Naive thymus-derived CD4-positive, alpha-beta T cell (primary cell): ENCODE measurements around the gene ABTB1. TPM values are rescaled to one million over a fixed set of nuclear protein-coding genes. Genes with fewer than 3 reads are reported as not detected.

Experiments
- ATAC-seq: fragments of 150-1000 bp; cut with Tn5 transposase; 2 replicates; pipeline ENCODE4 v1.10.0; 2021; ENCODE audit warnings: mild to moderate bottlenecking, moderate library complexity
- CTCF ChIA-PET: fragments of 350-600 bp; sonication (Branson Sonifier 250); formaldehyde crosslinking; loops from one replicate; lab custom pipeline; 2021; ENCODE audit warnings: antibody characterized with exemption; lab: Charles Lee
- POLR2A ChIA-PET: fragments of 350-600 bp; sonication (Branson Sonifier 250); formaldehyde crosslinking; loops from one replicate; lab custom pipeline; 2021; ENCODE audit warnings: antibody characterized with exemption, inconsistent platforms; lab: Charles Lee
- DNase-seq, 9 donors: peaks; one replicate each; pipeline versions ENCODE4 v3.0.0 to v3.0.0-alpha.2; 2020 to 2022; ENCODE audit warnings: mixed read lengths in 1 of 9
- H3K27ac ChIP-seq: one replicate; pipeline ENCODE4 v1.7.0; 2013; ENCODE audit warnings: mild to moderate bottlenecking, low read depth, low read length, moderate library complexity
- H3K27me3 ChIP-seq, 2 donors: one replicate each; pipeline ENCODE4 v1.7.0; 2013; ENCODE audit warnings: low read length in 2 of 2, mild to moderate bottlenecking in 2 of 2, moderate library complexity in 2 of 2; ENCODE audit not compliant: control insufficient read depth in 2 of 2, insufficient read depth in 2 of 2
- H3K36me3 ChIP-seq, 3 experiments: 1 replicate in 2 of 3; 2 replicates in 1 of 3; pipeline ENCODE4 v1.7.0; 2013; ENCODE audit warnings: low read length in 3 of 3, mild to moderate bottlenecking in 3 of 3, moderate library complexity in 1 of 3; ENCODE audit not compliant: insufficient read depth in 3 of 3, control insufficient read depth in 2 of 3
- H3K4me1 ChIP-seq, 2 donors: one replicate each; pipeline ENCODE4 v1.7.0; 2013; ENCODE audit warnings: low read length in 2 of 2, mild to moderate bottlenecking in 2 of 2, moderate library complexity in 1 of 2; ENCODE audit not compliant: control insufficient read depth in 2 of 2, insufficient read depth in 2 of 2
- H3K4me3 ChIP-seq: 2 replicates; pipeline ENCODE4 v1.7.0; 2013; ENCODE audit warnings: mild to moderate bottlenecking, low read length
- H3K9me3 ChIP-seq, 3 experiments: 1 replicate in 2 of 3; 2 replicates in 1 of 3; pipeline ENCODE4 v1.7.0; 2013; ENCODE audit warnings: low read length in 3 of 3; ENCODE audit not compliant: control insufficient read depth in 2 of 3
- H3K27ac Mint-ChIP-seq, 9 donors: one replicate each; pipeline ENCODE4 v1.8.0; 2020 to 2022; ENCODE audit warnings: mixed read lengths in 9 of 9, mild to moderate bottlenecking in 8 of 9, moderate library complexity in 5 of 9, inconsistent platforms in 2 of 9
- H3K27me3 Mint-ChIP-seq, 5 donors: one replicate each; pipeline ENCODE4 v1.8.0; 2021 to 2022; ENCODE audit warnings: mixed read lengths in 5 of 5, mild to moderate bottlenecking in 1 of 5
- H3K36me3 Mint-ChIP-seq, 5 donors: one replicate each; pipeline ENCODE4 v1.8.0; 2020 to 2022; ENCODE audit warnings: mixed read lengths in 5 of 5, mild to moderate bottlenecking in 3 of 5, inconsistent platforms in 1 of 5
- H3K4me1 Mint-ChIP-seq, 7 donors: one replicate each; pipeline ENCODE4 v1.8.0; 2020 to 2022; ENCODE audit warnings: mixed read lengths in 7 of 7, mild to moderate bottlenecking in 3 of 7, inconsistent platforms in 1 of 7
- H3K4me3 Mint-ChIP-seq, 10 donors: one replicate each; pipeline ENCODE4 v1.8.0; 2020 to 2022; ENCODE audit warnings: mild to moderate bottlenecking in 10 of 10, mixed read lengths in 10 of 10, moderate library complexity in 6 of 10, inconsistent platforms in 2 of 10
- H3K9me3 Mint-ChIP-seq, 11 donors: one replicate each; pipeline ENCODE4 v1.8.0; 2020 to 2022; ENCODE audit warnings: mixed read lengths in 11 of 11, mild to moderate bottlenecking in 4 of 11, inconsistent platforms in 1 of 11, moderate library complexity in 1 of 11
- intact Hi-C, 2 donors: fragments of 100-400 bp; cut with micrococcal nuclease; formaldehyde crosslinking; loops; one replicate each; pipeline ENCODE4 v1.15.1; 2023
- polyA plus RNA-seq, 2 donors: library from polyadenylated mRNA; unstranded; fragments of 300-500 nt; fragmentation: Illumina TruSeq; gene quantifications; one replicate each; pipeline ENCODE4 v1.2.3, GENCODE V29; 2021
- total RNA-seq, 6 experiments: library from RNA in 5 of 6; stranded (reverse) in 5 of 6; gene quantifications; 1 replicate in 5 of 6; 2 replicates in 1 of 6; pipeline ENCODE4 v1.2.3 and lab custom pipeline; 2021 to 2026

ABTB1 gene
- total and polyA plus RNA-seq, 7 experiments from 2014 or later: 26.7 to 182 (median 115) TPM

DNA sequence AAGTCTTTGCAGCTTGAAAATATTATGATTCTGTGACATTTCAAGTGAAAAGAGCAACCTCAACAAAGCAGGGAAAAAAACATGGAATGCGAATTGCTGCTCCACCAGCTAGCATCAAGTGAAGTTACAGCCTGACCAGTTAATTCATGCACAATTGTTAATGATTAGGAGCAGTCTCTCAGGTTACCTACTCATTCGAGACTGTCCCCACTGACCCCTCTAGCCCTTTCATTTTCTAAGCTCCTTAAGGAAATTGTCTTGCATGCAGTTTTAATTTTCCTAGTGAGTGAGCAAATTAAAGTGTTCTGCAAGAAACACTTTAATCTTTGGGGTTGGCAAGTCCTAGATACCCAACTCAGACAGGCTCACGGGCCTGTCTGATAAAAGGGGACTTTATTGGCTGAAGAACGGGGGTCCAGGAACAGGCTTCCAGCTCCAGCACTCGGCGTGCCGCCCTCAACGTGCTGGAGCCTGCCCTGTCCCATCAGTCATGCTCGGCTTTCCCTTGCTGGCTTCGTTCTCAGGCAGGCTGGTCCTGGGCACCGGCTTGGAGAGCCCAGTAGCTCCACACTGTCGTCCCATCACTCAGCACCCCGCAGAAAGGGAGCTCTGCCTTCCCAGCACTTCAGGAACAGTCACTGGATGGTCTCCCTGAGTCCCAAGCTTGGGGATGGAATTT is 25.4 kb upstream of the ABTB1 start:
- Histone ChIP-seq H3K4me3 (no peak overlapping the region), H3K27me3 (no peaks in the 10 kb centered on the region), H3K27ac (no peak overlapping the region), H3K9me3 (no peaks in the 10 kb centered on the region), H3K36me3 (no peaks in the 10 kb centered on the region), H3K4me1 (no peaks in the 10 kb centered on the region)
- DNase-seq: no peak
- no peak overlapping the region for H3K4me3 Mint-ChIP-seq
- peaks cover 0 to 17% (median 0%) of the 10 kb centered on the region in 5 donors for H3K36me3 Mint-ChIP-seq
- peaks cover 0 to 3% (median 0%) of the 10 kb centered on the region in 5 donors for H3K27me3 Mint-ChIP-seq
- ATAC-seq: no peak
- H3K27ac Mint-ChIP-seq: no peak overlapping the region
- ChIA-PET POLR2A (no interaction called here), CTCF (no interaction called here)
- no peaks in the 10 kb centered on the region for H3K4me1 Mint-ChIP-seq
- intact Hi-C loops: no loop called here
- H3K9me3 Mint-ChIP-seq: no peaks in the 10 kb centered on the region

GRCh38 chr3:127647845-127648204 is 24.9 kb upstream of the ABTB1 start:
- H3K4me1 ChIP-seq: no peaks in the 10 kb centered on the region
- peaks cover 0 to 17% (median 0%) of the 10 kb centered on the region in 5 donors for H3K36me3 Mint-ChIP-seq
- H3K27me3 ChIP-seq: no peaks in the 10 kb centered on the region
- no peak overlapping the region for H3K27ac Mint-ChIP-seq
- H3K4me3 ChIP-seq: no peak overlapping the region
- H3K4me3 Mint-ChIP-seq: no peak overlapping the region
- no peaks in the 10 kb centered on the region for H3K9me3 ChIP-seq
- no peaks in the 10 kb centered on the region for H3K4me1 Mint-ChIP-seq
- H3K36me3 ChIP-seq: no peaks in the 10 kb centered on the region
- no peak for ATAC-seq
- no peaks in the 10 kb centered on the region for H3K9me3 Mint-ChIP-seq
- peaks cover 0 to 3% (median 0%) of the 10 kb centered on the region in 5 donors for H3K27me3 Mint-ChIP-seq
- intact Hi-C loops: no loop called here
- DNase-seq: no peak
- ChIA-PET POLR2A (no interaction called here), CTCF (interaction anchor here (0.8 kb wide), 1 partner anchor 48 kb away, joined by 8 read pairs; no protein-coding TSS in a partner anchor)
- no peak overlapping the region for H3K27ac ChIP-seq

GRCh38 chr3:127650236-127650635 is 22.5 kb upstream of the ABTB1 start:
- Histone ChIP-seq H3K9me3 (no peaks in the 10 kb centered on the region), H3K4me3 (no peak overlapping the region), H3K4me1 (no peaks in the 10 kb centered on the region), H3K27ac (no peak overlapping the region), H3K27me3 (no peaks in the 10 kb centered on the region), H3K36me3 (no peaks in the 10 kb centered on the region)
- Mint-ChIP-seq H3K4me1 (peaks cover 0 to 2% (median 0%) of the 10 kb centered on the region in 7 donors), H3K27me3 (no peaks in the 10 kb centered on the region), H3K36me3 (peaks cover 0 to 7% (median 0%) of the 10 kb centered on the region in 5 donors), H3K27ac (no peak overlapping the region), H3K4me3 (no peak overlapping the region), H3K9me3 (no peaks in the 10 kb centered on the region)
- DNase-seq (no peak), ATAC-seq (no peak)
- intact Hi-C loops: loop anchor here in 1 of 2 donors (5.0 kb wide), 1 partner anchor 182 kb away; no protein-coding TSS in a partner anchor
- ChIA-PET POLR2A (interaction anchor here (0.7 to 1.0 kb wide), 2 partner anchors 10 to 22 kb away, joined by 3 read pairs; no protein-coding TSS in a partner anchor), CTCF (no interaction called here)

DNA sequence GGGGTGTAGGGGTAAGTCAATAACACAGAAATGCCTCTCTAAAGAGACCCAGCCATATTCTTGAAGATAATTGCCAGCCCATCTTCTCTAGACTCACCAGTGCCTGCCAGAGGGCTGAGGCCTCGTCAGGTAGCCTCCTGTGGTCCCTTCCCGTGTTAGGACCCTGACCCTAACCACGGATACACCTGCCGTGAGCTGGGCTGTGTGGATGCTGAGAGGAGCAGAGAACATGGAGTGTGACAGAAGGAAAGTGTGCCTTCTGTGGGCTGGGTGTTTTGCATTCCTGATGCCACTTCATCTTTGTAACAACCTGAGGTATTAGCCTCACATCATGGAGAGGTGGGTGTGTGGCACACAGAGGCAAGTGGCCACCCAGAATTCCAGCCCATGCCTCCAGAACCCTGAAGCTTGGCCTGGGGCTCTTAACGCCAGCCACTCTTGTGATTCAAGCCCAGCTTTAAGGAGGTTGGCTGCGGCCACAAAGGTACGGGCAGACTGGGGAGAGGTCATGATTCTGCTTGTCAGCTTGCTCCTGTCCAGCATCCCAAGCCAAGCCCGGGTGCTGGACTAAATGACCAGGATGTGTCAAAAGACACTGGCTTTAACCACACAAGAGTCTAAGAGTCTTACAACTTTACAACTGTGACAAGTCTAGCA is 21.1 kb upstream of the ABTB1 start:
- Mint-ChIP-seq H3K36me3 (peaks cover 0 to 7% (median 0%) of the 10 kb centered on the region in 5 donors), H3K27me3 (peaks cover 0 to 2% (median 0%) of the 10 kb centered on the region in 5 donors)
- no peak for ATAC-seq

GRCh38 chr3:127652246-127652995 is 20.3 kb upstream of the ABTB1 start:
- Histone ChIP-seq H3K27ac (no peak overlapping the region), H3K27me3 (no peaks in the 10 kb centered on the region), H3K9me3 (no peaks in the 10 kb centered on the region), H3K4me1 (no peaks in the 10 kb centered on the region), H3K36me3 (no peaks in the 10 kb centered on the region), H3K4me3 (no peak overlapping the region)
- Mint-ChIP-seq H3K4me3 (no peak overlapping the region), H3K27ac (peak overlapping the region in 1 of 9 donors; percentile 3), H3K27me3 (peaks cover 0 to 4% (median 0%) of the 10 kb centered on the region in 5 donors), H3K9me3 (no peaks in the 10 kb centered on the region), H3K36me3 (peaks cover 0 to 7% (median 0%) of the 10 kb centered on the region in 5 donors), H3K4me1 (peaks cover 0 to 2% (median 0%) of the 10 kb centered on the region in 7 donors)
- intact Hi-C loops: loop anchor here (1.0 to 5.0 kb wide), 4 partner anchors 42 to 319 kb away; no protein-coding TSS in a partner anchor
- ATAC-seq: peak; percentile 83
- ChIA-PET POLR2A (no interaction called here), CTCF (interaction anchor here (0.6 to 3.1 kb wide), 2 partner anchors 27 to 43 kb away, joined by 3 to 21 read pairs; no protein-coding TSS in a partner anchor)
- DNase-seq: peak in 3 of 9 donors; percentile 16 to 44 (median 35)

More for the DNA sequence above, 21.1 kb upstream of the ABTB1 start:
- Mint-ChIP-seq H3K4me3 (no peak overlapping the region), H3K9me3 (no peaks in the 10 kb centered on the region), H3K4me1 (peaks cover 0 to 2% (median 0%) of the 10 kb centered on the region in 7 donors), H3K27ac (no peak overlapping the region)
- no peak for DNase-seq
- Histone ChIP-seq H3K27me3 (no peaks in the 10 kb centered on the region), H3K27ac (no peak overlapping the region), H3K4me3 (no peak overlapping the region), H3K36me3 (no peaks in the 10 kb centered on the region), H3K9me3 (no peaks in the 10 kb centered on the region), H3K4me1 (no peaks in the 10 kb centered on the region)
- intact Hi-C loops: loop anchor here (1.0 to 5.0 kb wide), 4 partner anchors 43 to 320 kb away; no protein-coding TSS in a partner anchor
- CTCF ChIA-PET: interaction anchor here (0.6 to 3.1 kb wide), 2 partner anchors 26 to 44 kb away, joined by 3 to 21 read pairs; no protein-coding TSS in a partner anchor
- POLR2A ChIA-PET: no interaction called here

- Histone ChIP-seq H3K4me3 (no peak overlapping the region), H3K4me1 (no peaks in the 10 kb centered on the region), H3K9me3 (no peaks in the 10 kb centered on the region), H3K36me3 (no peaks in the 10 kb centered on the region), H3K27me3 (no peaks in the 10 kb centered on the region), H3K27ac (no peak overlapping the region)
- ChIA-PET POLR2A (no interaction called here), CTCF (no interaction called here)
- no peak for DNase-seq
- ATAC-seq: no peak
- Mint-ChIP-seq H3K4me3 (no peak overlapping the region), H3K9me3 (no peaks in the 10 kb centered on the region), H3K36me3 (peaks cover 0 to 7% (median 0%) of the 10 kb centered on the region in 5 donors), H3K27ac (no peak overlapping the region), H3K4me1 (peaks cover 0 to 2% (median 0%) of the 10 kb centered on the region in 7 donors), H3K27me3 (peaks cover 0 to 15% (median 0%) of the 10 kb centered on the region in 5 donors)
- intact Hi-C loops: loop anchor here in 1 of 2 donors (5.0 kb wide), 1 partner anchor 178 kb away; no protein-coding TSS in a partner anchor
These were observed 18.4 kb upstream of the ABTB1 start for GRCh38 chr3:127654374-127654773.
